ENCODE data around the gene LIME1. TPM values are rescaled to one million over a fixed set of nuclear protein-coding genes. Genes with fewer than 3 reads are reported as not detected.

LIME1 gene
- polyA plus RNA-seq, 1 experiment: 1.5 TPM

DNA sequence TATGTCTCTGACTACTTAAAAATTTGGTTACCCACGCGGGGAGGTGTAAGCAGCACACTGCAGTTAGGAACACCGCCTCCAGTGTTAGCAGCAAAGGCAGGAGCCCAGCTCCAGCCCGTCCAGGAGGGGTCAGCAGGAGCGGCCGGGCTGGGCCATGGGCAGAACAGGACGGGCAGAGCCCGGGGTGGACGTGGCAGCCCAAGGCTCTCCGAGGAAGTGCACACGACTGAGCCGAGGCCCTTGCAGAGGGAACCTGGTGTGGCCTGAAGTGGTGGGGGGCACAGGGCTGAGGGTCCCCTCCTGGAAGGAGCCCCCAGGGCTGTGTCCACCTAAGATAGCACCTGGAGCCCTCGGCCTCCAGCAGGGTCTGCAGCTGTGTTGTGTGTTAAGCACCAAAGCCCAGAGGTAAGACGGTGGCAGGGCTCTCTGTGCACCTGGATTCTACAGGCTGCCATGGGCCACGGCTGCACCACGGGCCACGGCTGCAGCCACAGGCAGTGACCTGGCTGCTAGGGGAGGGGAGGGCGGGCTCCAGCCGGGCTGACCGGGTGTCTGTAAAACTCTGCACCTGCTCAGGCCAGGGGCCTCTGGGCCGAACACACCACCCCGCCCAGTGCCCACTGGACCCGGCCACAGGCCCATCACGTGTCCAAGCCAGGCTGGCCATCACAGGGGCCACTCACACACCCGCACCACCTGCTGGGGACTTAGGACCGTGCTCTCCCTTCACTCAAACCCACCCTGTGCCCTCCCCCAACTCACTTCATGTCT, 9.7 kb downstream of the LIME1 start:
- no peak for DNase-seq (ENCODE audit: low read depth, low spot score)
- no peak overlapping the region for H3K4me3 ChIP-seq (ENCODE audit: low read depth, low read length)
- H3K27me3 ChIP-seq (ENCODE audit: control insufficient read depth, insufficient read depth, low read length): no peaks in the 10 kb centered on the region
- ChIA-PET CTCF (no interaction called here), POLR2A (no interaction called here)
- TF ChIP-seq, protein P1, sequence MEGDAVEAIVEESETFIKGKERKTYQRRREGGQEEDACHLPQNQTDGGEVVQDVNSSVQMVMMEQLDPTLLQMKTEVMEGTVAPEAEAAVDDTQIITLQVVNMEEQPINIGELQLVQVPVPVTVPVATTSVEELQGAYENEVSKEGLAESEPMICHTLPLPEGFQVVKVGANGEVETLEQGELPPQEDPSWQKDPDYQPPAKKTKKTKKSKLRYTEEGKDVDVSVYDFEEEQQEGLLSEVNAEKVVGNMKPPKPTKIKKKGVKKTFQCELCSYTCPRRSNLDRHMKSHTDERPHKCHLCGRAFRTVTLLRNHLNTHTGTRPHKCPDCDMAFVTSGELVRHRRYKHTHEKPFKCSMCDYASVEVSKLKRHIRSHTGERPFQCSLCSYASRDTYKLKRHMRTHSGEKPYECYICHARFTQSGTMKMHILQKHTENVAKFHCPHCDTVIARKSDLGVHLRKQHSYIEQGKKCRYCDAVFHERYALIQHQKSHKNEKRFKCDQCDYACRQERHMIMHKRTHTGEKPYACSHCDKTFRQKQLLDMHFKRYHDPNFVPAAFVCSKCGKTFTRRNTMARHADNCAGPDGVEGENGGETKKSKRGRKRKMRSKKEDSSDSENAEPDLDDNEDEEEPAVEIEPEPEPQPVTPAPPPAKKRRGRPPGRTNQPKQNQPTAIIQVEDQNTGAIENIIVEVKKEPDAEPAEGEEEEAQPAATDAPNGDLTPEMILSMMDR (IDR thresholded peaks at IDR 0.05; ENCODE audit: low read depth, low read length): no peak
- H3K27ac ChIP-seq (ENCODE audit: low read depth, low read length): no peak overlapping the region
- no peaks in the 10 kb centered on the region; the same call in 1 of the 2 replicates for H3K9me3 ChIP-seq (ENCODE audit: control insufficient read depth, insufficient read depth, low read length)

DNA sequence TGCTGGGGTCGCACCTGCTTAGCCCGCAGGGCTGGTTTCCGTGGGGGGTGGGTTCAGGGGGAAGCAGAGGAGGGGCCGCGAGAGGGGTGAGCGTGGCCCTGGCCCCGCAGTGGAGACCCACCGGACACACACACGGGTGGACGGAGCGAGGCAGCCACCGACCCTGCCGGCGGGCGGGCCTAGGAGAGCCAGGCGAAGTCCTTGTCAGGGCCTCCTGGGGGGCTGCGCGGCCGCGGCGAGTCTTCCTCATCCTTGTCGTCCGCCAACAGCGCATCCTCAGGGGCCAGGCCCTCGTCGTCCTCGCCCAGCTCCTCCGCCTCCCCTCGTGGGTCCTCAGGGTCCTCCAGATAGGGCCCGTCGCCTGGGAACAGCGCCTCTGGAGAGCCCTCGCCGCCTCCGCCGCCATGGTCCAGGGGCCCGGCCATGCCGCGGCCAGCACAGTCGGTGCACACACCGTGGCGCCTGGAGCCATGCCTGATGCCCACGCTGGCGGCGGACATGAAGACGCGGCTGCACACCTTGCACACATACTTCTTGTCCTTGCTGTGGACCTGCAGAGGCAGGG, 10.4 kb downstream of the LIME1 start:
- CTCF ChIA-PET: no interaction called here
- no peaks in the 10 kb centered on the region; the same call in 1 of the 2 replicates for H3K9me3 ChIP-seq (ENCODE audit: control insufficient read depth, insufficient read depth, low read length)
- H3K4me3 ChIP-seq (ENCODE audit: low read depth, low read length): no peak overlapping the region
- H3K27ac ChIP-seq (ENCODE audit: low read depth, low read length): no peak overlapping the region
- TF ChIP-seq, protein P1 (IDR thresholded peaks at IDR 0.05; ENCODE audit: low read depth, low read length): no peak
- H3K27me3 ChIP-seq (ENCODE audit: control insufficient read depth, insufficient read depth, low read length): no peaks in the 10 kb centered on the region
- DNase-seq (ENCODE audit: low read depth, low spot score): no peak
- POLR2A ChIA-PET: no interaction called here

DNA sequence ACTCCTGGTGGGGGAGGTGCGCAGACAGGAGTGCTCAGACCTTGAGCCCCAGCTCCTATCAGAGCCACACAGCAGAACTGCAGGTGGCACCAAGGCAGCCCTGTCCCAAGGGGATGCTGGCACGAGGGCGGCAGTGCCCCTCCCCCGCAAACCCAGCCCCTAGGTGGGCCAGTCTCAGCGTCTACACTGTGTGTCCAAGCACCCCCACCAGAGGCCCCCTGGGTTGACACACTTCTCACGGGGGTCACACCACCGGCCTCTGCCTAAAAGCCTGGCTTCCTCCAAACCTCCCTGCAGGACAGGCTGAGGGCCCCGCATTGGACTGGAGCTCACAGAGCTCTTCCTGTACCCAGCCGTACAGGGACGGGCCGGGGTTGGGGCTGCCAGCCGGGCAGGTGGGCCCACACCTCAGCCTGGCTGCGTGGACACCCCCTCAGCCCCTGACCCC, 11.2 kb downstream of the LIME1 start:
- no peak overlapping the region for H3K27ac ChIP-seq (ENCODE audit: low read depth, low read length)
- TF ChIP-seq, protein P1 (IDR thresholded peaks at IDR 0.05; ENCODE audit: low read depth, low read length): no peak
- no peak overlapping the region for H3K4me3 ChIP-seq (ENCODE audit: low read depth, low read length)
- H3K9me3 ChIP-seq (ENCODE audit: control insufficient read depth, insufficient read depth, low read length): peaks cover under 1% of the 10 kb centered on the region; the same call in 1 of the 2 replicates
- DNase-seq (ENCODE audit: low read depth, low spot score): no peak
- POLR2A ChIA-PET: no interaction called here
- CTCF ChIA-PET: no interaction called here
- no peaks in the 10 kb centered on the region for H3K27me3 ChIP-seq (ENCODE audit: control insufficient read depth, insufficient read depth, low read length)

DNA sequence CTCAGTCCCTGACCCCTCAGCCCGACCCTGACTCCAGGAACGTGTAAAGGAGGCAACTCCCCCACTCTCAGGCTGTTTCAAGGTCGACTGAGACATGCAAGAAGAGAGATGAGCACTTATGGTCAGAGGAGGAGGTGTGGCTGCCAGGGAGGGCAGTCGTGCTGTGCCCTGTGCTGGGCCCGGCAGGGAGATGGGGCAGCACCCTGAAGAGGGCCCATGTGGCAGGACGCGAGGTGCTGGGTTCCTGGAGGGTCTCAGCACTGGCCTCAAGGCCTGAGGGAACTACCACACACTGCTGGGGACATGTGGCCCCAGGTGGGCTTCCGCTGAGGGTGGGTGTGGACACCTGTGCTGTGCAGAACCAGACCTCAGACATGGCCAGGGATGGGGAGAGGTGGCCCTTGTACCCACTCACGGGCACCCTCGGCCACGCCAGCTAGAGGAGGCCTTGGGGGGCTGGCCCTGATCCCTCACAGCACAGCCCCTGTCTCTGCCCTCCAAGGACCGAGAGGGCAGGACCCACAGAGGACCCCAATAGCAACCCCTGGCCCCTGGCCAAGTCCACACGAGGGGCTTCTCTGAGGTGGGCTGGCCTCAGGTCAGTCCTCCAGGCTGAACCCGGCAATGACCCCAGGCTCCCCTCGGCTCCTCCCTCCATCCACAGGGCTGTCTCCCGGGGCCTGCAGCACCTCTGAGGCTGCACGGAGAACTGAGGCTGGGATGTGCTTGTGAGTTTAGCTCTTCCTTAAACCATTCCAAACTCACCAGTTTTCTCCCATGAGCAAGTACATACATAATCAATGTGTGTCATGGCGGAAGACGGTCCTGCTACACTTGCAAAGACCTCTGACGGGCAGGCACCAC, 11.8 kb downstream of the LIME1 start:
- ChIA-PET POLR2A (no interaction called here), CTCF (no interaction called here)

More for the DNA sequence above, 11.8 kb downstream of the LIME1 start:
- Histone ChIP-seq H3K4me3 (ENCODE audit: low read depth, low read length) (no peak overlapping the region), H3K27me3 (ENCODE audit: control insufficient read depth, insufficient read depth, low read length) (no peaks in the 10 kb centered on the region), H3K27ac (ENCODE audit: low read depth, low read length) (no peak overlapping the region), H3K9me3 (ENCODE audit: control insufficient read depth, insufficient read depth, low read length) (peaks cover 5% of the 10 kb centered on the region; the same call in 1 of the 2 replicates)
- no peak for DNase-seq (ENCODE audit: low read depth, low spot score)
- TF ChIP-seq, protein P1 (IDR thresholded peaks at IDR 0.05; ENCODE audit: low read depth, low read length): no peak

Data from AG04450 (cell line).